GM18502 (cell line): ENCODE data around the gene RTEL1.
"Not testable (repeated sequence)": the region's sequence is repeated elsewhere in the genome, so short reads cannot be mapped to it uniquely, and the experiment has no call there.

Experiments used
- ATAC-seq: cut with Tn5 transposase; IDR thresholded peaks from one replicate; pipeline ENCODE4 v1.9.1; 2021; ENCODE audit warnings: mild to moderate bottlenecking; ENCODE audit not compliant: unreplicated experiment, poor library complexity

The RTEL1 gene

DNA sequence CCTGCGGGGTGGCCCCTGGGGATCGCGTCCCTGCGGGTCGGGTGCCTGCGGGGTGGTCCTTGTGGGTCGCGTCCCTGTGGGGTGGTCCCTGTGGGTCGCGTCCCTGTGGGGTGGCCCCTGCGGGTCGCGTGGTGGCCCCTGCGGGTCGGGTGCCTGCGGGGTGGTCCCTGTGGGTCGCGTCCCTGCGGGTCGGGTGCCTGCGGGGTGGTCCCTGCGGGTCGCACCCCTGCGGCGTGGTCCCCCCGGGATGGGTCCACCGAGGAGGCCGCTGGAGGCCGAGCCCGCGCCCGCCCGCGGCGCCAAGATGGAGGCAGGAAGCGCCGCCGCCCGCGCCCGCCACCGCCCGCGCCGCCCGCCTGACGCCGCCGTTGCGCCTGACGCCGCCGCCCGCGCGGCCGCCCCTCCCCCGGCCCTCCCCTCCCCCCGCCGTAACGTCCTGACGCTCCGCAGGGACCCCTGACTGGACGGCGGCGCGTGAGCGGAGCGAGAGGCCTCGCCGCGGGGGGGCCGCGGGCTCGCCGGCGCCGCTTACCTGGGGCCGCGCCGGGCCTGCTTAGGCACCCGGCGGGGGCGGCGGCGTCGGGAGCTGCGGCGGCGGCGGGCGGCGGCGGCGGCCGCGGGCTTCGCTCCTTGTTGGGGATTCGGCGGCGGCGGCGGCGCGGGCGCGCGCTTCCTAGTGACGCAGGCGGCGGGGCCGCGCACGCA lies 31.5 kb upstream of the RTEL1 start, which contains the start of gene GMEB2:
Gene GMEB2 (minus strand): TSS at position 678 of the 705 bp plus-strand sequence. CDS start 7,704 bp downstream, outside the sequence.
- ATAC-seq, result peak; percentile 53

- ATAC-seq, result peak; percentile 82
These were observed 30.9 kb upstream of the RTEL1 start for GRCh38 chr20:63627129-63627750.

- no peak for ATAC-seq
These were observed 30.3 kb upstream of the RTEL1 start for GRCh38 chr20:63627751-63628245.

DNA sequence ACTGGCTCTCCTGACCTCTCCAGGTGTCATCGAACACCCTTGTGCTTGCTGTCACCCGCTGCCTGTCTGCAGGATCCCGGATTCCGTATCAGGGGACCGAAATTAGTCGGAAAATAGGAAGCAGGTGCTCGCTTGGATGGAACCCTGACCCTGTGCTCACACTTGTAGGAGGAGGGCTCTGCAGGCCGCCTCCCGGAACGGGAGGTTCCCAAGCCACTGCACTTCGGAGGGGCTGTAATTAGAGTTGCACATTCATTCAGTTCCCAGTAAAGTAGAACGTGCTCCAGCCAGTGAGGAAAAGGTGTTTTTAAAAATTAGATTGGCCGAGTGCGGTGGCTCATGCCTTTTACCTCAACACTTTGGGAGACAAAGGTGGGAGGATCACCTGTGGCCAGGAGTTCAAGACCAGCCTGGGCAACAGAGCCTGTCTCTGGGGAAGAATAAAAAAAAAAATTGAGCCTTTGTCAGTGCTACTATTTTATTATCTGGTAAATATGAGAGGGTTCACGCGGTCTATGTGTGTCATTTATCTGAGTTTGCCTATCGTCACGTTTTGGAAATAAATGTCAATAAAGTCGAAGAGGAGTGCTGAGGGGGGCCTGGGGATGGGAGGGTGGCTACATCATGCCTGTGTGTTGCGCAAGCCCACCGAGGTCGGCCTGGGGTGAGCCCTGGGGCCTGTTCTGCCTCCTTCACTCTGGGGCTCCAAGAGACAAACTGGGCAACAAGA lies 29.7 kb upstream of the RTEL1 start:
- no peak for ATAC-seq

DNA sequence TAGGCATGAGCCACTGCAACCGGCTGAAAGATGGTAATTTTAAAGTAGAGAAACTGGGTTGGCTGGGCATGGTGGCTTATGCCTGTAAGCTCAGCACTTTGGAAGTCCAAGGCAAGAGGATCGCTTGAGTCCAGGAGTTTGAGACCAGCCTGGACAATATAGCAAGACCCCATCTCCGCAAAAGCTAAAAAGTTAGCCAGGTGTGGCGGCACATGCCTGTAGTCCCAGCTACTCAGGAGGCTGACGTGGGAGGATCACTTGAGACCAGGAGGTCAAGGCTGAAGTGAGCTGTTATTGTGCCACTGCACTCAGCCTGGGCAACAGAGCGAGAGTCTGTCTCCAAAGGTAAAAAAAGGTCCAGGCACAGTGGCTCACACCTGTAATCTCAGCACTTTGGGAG lies 27.2 kb upstream of the RTEL1 start:
- not testable (repeated sequence) for ATAC-seq

- not testable (repeated sequence) for ATAC-seq
These were observed 26.7 kb upstream of the RTEL1 start for GRCh38 chr20:63631426-63631825.

- no peak for ATAC-seq
These were observed 24.4 kb upstream of the RTEL1 start for GRCh38 chr20:63633732-63634131.

DNA sequence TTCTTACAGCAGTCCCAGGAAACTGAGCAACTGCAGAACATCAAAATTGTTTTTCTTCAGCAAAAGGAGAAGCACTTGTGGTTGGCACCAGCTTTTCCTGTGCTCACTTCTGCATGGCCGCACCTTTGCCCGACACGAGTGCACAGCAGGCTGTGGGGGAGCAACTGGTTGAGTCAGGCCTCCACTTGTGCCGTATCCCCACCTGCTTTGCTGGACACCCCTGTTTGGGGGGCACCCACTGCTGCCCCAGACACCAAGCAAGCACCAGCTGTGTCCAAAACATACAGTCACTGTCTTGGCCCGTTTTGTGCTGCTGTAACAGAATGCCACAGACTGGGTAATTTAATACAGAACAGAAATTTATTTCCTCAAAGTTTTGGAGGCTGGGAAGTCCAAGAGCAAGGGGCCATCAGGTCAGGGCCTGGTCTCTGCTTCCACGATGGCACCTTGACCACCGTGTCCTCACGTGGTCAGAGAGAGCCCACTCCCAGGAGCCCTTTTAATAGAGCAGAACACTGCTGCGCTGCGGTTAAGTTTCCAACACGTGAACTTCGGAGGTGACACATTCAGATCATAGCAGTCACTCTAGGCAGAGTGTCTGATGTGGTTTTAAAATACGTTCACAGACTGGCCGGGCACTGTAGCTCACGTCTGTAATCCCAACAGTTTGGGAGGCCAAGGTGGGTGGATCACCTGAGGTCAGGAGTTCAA lies 22.5 kb upstream of the RTEL1 start:
- ATAC-seq, result no peak

DNA sequence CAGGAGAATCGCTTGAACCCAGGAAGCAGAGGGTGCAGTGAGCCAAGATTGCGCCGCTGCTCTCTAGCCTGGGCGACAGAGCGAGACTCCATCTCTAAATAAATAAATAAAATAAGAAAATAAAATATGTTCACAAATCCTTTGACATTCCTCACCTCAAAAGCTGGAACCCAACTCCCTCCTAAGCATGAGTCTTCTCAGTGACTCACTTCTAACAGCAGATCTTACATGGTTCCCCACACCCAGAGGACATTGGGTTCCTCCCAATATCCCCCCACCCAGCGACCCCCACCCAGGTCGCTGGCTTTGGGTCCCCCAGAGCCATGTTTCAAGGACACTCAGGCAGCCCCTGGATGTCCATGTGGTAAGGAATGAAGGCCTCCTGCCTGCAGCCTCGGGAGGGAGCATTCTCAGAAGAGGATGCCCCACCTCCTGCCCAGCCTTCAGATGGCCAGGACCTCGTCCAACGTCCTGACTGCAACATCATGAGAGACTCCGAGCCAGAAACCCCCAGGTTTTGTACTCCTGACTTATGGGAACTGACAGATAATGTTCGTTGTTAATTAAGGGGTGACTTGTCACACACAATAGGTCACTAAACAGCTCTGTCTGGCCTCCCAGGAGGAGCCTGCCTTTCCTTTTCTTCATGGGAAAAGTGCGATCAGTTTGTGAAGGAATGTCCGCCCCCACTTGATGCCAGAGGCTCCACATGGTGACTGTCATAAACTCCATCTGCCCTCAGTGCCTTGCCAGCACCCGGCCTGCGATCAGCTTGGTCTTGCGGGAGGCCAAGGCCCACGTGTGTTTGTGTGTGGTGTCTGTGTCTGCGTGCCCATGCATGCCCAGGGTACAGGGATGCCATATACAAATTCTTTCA lies 21.1 kb upstream of the RTEL1 start:
- ATAC-seq, result no peak

GRCh38 chr20:63639093-63639975 lies 18.8 kb upstream of the RTEL1 start:
- ATAC-seq, result no peak

- no peak for ATAC-seq
These were observed 18.0 kb upstream of the RTEL1 start for GRCh38 chr20:63640086-63640485.

GRCh38 chr20:63640686-63641085 lies 17.4 kb upstream of the RTEL1 start:
- ATAC-seq, result not testable (repeated sequence)

DNA sequence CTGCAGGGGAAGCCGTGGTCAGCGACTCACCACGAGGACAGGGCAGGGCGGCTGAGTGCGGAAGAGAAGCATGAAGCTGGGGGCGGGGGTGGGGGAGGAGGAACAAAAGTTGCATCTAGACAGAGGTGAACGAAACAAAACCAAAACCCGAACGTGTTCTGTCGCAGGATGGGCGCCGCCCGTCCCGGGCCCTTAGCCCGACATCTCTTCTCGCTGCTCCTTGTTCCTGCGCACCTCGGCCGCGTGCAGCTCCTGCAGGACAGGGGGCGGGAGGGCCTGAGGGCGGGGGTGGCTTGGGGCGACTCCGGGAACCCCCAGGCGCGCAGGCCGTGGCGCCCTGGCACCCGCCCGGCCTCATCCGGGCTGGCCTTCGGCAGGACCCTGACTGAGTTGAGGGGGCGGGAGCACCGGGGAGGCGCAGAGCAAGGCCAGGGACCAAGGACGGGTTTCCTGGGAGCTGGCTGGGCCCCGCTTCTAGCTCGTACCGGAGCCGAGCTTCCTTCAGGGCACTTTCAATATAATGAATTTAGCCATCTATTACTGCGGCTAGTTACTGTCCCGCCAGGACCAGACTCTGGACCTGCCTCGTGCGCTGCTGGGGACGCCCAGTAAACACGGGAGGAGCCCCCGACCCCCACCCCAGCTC lies 16.8 kb upstream of the RTEL1 start:
- ATAC-seq, result peak; percentile 28

GRCh38 chr20:63641792-63642523 lies 16.2 kb upstream of the RTEL1 start:
- peak; percentile 64 for ATAC-seq

DNA sequence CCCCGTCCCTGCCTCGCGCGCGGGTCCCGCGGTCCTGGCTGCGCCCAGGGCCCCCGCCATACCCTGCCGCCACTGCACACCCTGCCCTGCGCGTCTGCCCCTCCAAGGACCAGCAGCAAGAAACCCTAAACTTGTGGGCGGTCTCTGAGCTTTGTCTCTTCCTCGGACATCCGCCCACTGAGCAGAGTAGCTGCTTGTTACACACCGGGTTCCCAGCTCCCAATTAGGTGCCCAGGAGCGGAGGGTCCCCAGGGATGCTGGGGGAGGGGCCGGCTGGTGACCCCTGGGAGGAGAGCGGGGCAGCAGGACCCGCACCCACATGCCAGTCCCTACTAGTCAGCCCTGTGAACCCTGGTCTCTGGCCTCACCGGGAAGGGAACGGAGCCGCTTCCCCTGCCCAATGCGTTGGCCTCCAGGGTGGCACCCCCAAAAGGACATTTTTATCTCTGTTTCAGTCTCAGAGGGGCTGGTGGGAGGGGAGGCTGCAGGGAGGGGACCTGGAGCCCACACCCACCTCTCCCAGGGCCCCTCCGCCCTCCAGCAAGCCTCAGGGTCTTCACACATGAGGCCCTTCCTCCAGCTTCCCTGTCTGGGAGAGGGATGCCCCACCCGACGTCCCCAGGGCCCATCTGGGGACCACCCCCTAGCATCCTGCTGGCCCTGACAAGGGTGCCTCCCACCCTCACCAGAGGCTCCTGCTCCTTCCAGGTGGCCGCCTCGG lies 15.4 kb upstream of the RTEL1 start:
- ATAC-seq, result no peak

- ATAC-seq, result no peak
These were observed 14.6 kb upstream of the RTEL1 start for GRCh38 chr20:63643499-63643898.

DNA sequence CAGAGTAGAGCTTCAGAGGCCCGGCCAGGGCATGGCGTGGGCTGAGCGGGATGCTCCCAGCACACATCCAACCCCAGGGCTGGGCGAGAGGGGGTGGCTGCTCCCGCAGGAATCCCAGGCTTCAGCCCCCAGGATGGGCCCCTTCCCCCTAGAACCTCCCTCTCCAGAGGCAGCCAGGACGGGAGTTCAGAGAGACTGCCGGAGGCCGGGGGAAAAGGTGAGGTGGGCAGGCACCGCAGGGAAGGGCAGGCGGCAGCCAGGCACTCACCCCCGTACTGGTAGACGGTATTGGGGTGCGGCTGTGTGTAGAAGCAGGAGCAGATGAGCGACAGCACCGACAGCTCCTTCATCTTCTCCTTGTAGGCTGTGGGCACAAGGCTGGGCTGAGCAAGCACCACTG lies 14.2 kb upstream of the RTEL1 start:
- no peak for ATAC-seq
